GM12873 (cell line): ENCODE results near the gene RPL32.

ENCODE experiments used
- TF ChIP-seq, protein P1 (sequence below): IDR thresholded peaks from 2 replicates; pipeline ENCODE4 v1.5.1; 2012; ENCODE audit warnings: low read depth, mild to moderate bottlenecking, moderate library complexity, low read length, control low read depth; ENCODE audit not compliant: insufficient read depth; ENCODE audit errors: missing control alignments

The RPL32 gene

DNA sequence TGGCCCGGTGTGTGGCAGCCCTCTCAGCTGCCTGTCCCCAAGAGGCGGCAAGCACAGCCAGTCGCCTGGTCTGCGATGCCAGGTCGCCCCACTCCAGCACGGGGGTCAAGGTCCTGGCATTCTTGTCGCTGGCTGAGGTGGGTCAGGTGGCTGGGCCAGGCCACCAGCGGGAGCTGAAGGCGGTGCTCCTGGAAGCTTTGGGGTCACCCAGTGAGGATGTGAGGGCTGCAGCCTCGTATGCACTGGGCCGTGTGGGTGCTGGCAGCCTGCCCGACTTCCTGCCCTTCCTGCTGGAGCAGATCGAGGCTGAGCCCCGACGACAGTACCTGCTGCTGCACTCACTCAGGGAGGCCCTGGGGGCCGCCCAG lies 24.0 kb downstream of the RPL32 start:
- TF ChIP-seq, protein P1, sequence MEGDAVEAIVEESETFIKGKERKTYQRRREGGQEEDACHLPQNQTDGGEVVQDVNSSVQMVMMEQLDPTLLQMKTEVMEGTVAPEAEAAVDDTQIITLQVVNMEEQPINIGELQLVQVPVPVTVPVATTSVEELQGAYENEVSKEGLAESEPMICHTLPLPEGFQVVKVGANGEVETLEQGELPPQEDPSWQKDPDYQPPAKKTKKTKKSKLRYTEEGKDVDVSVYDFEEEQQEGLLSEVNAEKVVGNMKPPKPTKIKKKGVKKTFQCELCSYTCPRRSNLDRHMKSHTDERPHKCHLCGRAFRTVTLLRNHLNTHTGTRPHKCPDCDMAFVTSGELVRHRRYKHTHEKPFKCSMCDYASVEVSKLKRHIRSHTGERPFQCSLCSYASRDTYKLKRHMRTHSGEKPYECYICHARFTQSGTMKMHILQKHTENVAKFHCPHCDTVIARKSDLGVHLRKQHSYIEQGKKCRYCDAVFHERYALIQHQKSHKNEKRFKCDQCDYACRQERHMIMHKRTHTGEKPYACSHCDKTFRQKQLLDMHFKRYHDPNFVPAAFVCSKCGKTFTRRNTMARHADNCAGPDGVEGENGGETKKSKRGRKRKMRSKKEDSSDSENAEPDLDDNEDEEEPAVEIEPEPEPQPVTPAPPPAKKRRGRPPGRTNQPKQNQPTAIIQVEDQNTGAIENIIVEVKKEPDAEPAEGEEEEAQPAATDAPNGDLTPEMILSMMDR: no peak

- TF ChIP-seq, protein P1: no peak
Observed at GRCh38 chr3:12816521-12817342, 24.6 kb downstream of the RPL32 start.

- TF ChIP-seq, protein P1: no peak
Observed at GRCh38 chr3:12815719-12816118, 25.6 kb downstream of the RPL32 start.

DNA sequence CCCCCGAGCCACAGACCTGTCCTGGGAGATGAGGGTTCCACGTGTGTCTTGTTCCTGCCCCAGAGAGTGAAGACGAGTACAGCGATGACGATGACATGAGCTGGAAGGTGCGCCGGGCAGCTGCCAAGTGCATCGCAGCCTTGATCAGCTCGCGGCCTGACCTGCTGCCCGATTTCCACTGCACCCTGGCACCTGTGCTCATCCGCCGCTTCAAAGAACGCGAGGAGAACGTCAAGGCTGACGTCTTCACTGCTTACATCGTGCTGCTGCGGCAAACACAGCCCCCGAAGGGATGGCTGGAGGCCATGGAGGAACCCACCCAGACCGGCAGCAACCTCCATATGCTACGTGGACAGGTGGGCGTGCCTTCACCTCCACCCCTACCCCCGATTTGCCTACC lies 26.3 kb downstream of the RPL32 start:
- TF ChIP-seq, protein P1: no peak

DNA sequence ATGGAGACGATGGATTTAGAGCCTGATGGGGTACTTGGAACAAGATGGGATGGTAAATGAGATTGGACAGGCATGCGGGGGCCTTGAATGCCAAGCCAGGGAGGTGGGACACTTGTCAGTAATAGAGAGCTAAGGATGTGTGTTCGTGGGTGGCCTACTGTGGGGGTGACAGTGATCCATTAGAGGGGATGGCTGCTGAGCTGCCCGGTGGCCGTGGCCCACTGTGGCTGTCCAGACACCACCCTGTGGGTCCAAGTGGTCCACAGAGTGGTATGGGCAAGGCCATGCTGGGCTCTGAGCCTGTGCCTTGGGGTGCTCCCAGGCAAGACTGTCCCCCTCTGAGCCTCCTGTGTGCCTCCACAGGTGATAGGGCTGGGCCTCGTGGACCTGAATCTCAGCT lies 27.4 kb downstream of the RPL32 start:
- TF ChIP-seq, protein P1: no peak

DNA sequence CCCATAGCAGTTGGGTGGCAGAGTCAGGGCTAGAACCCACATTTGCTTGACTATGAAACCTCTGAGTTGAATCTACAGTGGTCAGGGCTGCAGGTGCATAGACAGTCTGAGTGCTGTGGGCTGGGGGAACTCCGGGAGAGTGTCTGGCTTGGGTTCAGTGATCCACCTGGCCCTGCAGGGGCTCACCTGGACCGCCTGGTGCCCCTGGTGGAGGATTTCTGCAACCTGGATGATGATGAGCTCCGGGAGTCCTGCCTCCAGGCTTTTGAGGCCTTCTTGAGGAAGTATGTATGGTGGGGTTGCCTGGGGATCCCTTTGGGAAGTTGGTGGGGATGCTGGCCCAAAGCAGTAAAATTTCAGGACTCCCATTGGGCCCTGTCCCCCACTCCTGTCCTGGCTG lies 28.6 kb downstream of the RPL32 start:
- TF ChIP-seq, protein P1: no peak

GRCh38 chr3:12810961-12811360 lies 30.4 kb downstream of the RPL32 start:
- TF ChIP-seq, protein P1: no peak
